ENCODE measurements around the gene ANXA4. TPM values are rescaled to one million over a fixed set of nuclear protein-coding genes. Genes with fewer than 3 reads are reported as not detected.

ANXA4 gene
- total RNA-seq, result 38.8 and 44.4 TPM in 2 replicates

DNA sequence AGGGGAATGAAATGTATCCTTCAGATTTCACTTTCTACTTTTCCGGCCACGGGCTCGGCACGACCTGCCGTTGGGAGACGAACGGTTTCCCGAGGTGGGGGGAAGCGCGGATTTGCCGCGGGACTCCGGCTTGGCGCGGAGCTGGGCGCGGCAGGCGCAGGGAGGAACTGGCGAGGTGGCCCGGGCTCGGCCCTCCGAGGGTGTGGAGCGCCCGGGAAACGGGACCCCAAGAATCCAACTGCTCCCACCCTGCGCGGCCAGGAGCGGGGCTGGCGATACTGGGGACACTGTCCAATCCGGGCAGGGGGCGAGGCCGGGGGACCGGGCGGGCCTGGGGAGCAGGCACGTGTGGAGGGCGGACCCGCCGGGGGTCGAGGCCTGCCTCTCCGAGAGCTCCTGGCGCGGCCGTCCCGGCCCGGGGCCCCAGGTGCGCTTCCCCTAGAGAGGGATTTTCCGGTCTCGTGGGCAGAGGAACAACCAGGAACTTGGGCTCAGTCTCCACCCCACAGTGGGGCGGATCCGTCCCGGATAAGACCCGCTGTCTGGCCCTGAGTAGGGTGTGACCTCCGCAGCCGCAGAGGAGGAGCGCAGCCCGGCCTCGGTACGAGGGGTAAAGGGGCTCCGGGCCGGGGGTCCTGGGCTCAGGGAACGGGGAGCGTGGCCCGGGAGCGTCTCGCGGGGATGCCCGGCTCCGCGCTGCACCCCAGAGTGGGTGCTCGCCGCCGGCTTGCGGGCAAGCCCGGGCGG lies at the start of gene ANXA4:
ANXA4 (plus strand) TSS at position 560 of the 747 bp plus-strand sequence. CDS start 39,432 bp downstream, outside the sequence.

DNA sequence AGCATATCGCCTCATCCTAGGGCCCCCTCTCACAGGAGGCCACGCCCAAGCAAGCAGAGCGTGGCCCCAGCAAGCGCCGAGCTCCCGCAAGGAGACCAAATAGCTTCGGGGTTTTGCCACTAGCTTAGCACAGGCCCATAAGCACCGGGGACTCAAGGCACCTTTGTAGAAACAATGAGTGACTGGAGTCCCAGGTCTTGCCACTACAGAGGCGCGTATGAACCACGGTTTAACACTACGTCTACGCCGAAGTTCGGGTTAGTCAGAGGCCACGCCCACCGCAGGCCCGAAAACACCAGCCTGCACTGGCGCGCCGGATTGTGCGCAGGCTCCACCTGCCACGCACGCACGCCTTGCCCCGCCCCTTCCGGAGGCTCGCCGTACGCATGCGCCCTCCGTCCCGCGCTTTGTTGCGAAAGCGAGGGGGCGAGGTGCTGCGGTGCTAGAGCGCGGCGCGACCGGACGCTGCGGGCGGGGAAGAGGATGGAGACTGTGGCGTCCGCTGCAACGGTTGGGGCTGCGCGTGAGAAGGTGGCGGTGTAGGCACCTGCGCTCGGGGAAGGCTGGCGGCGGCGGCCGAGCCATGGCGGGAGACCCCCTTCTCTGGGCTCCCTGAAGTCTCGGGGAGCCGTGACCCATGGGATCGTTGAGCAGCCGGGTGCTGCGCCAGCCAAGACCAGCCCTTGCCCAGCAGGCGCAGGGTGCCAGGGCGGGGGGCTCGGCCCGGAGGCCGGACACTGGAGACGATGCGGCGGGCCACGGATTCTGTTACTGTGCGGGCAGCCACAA lies 87.5 kb downstream of the ANXA4 start, which contains the start of gene GMCL1:
GMCL1 (plus strand) TSS at position 405 of the 789 bp plus-strand sequence; CDS start at position 638, 233 bp downstream.

Other genes starting within 250 kb of the ANXA4 start
- gene AAK1, start 98.4 kb upstream of the ANXA4 start, total RNA-seq, result 40.6 TPM in 2 replicates
- 10.6 and 11.0 TPM in 2 replicates for gene GMCL1, start 87.5 kb downstream of the ANXA4 start, total RNA-seq
- 48.4 and 52.8 TPM in 2 replicates for gene SNRNP27, start 151.8 kb downstream of the ANXA4 start, total RNA-seq
- gene MXD1, start 173.0 kb downstream of the ANXA4 start, total RNA-seq, result 2.0 and 3.0 TPM in 2 replicates
- under 0.01 and 0.18 TPM in 2 replicates for gene ASPRV1, start 219.5 kb downstream of the ANXA4 start, total RNA-seq

Data from myometrial cell (primary cell).